Liver (tissue), 9 donors: ENCODE results near the gene PBOV1. TPM values are rescaled to one million over a fixed set of nuclear protein-coding genes. Genes with fewer than 3 reads are reported as not detected.

Source experiments
- DNase-seq: peaks from one replicate; pipeline ENCODE4 v3.0.0-alpha.2; 2017; ENCODE audit warnings: low spot score
- H3K27ac ChIP-seq, 2 donors: one replicate each; pipeline ENCODE4 v1.7.0; 2013; ENCODE audit warnings: inconsistent platforms in 2 of 2, low read length in 2 of 2, control low read depth in 1 of 2, low read depth in 1 of 2, mild to moderate bottlenecking in 1 of 2
- H3K27me3 ChIP-seq, 4 donors: one replicate each; pipeline versions ENCODE4 v1.6.1 to v1.7.0; 2013; ENCODE audit warnings: low read length in 3 of 4, inconsistent platforms in 1 of 4, mild to moderate bottlenecking in 1 of 4, moderate library complexity in 1 of 4; ENCODE audit not compliant: control insufficient read depth in 4 of 4, insufficient read depth in 4 of 4
- H3K36me3 ChIP-seq, 4 donors: one replicate each; pipeline versions ENCODE4 v1.6.1 to v1.7.0; 2013; ENCODE audit warnings: low read length in 3 of 4, mild to moderate bottlenecking in 3 of 4, low read depth in 1 of 4, moderate library complexity in 1 of 4; ENCODE audit not compliant: control insufficient read depth in 4 of 4, insufficient read depth in 3 of 4
- H3K4me1 ChIP-seq, 4 donors: one replicate each; pipeline versions ENCODE4 v1.6.1 to v1.7.0; 2013; ENCODE audit warnings: low read length in 3 of 4, mild to moderate bottlenecking in 3 of 4, moderate library complexity in 1 of 4; ENCODE audit not compliant: control insufficient read depth in 4 of 4, insufficient read depth in 4 of 4
- H3K4me3 ChIP-seq, 3 donors: one replicate each; pipeline versions ENCODE4 v1.6.1 to v1.7.0; 2013; ENCODE audit warnings: low read length in 3 of 3, control low read depth in 1 of 3, low read depth in 1 of 3, mild to moderate bottlenecking in 1 of 3
- H3K9ac ChIP-seq, 2 donors: one replicate each; pipeline ENCODE4 v1.7.0; 2013; ENCODE audit warnings: low read length in 2 of 2, mild to moderate bottlenecking in 2 of 2, moderate library complexity in 2 of 2, control low read depth in 1 of 2, low read depth in 1 of 2
- H3K9me3 ChIP-seq, 4 donors: one replicate each; pipeline versions ENCODE4 v1.6.1 to v1.7.0; 2013; ENCODE audit warnings: low read length in 3 of 4; ENCODE audit not compliant: control insufficient read depth in 4 of 4
- EGR1 ChIP-seq, 2 donors: IDR thresholded peaks; 2 replicates each; pipeline ENCODE4 v1.6.1; 2016 to 2018; ENCODE audit warnings: antibody characterized with exemption in 2 of 2, low read depth in 2 of 2
- FOXA1 ChIP-seq: IDR thresholded peaks from 2 replicates; pipeline ENCODE4 v1.6.1; 2016; ENCODE audit warnings: antibody characterized with exemption
- GABPA ChIP-seq, 2 donors: IDR thresholded peaks in 1 of 2; conservative IDR thresholded peaks in 1 of 2; 2 replicates each; pipeline ENCODE4 v1.6.1; 2016; ENCODE audit warnings: antibody characterized with exemption in 2 of 2, mild to moderate bottlenecking in 1 of 2, moderate library complexity in 1 of 2
- HNF4A ChIP-seq, 2 donors: conservative IDR thresholded peaks; 2 replicates each; pipeline ENCODE4 v1.6.1; 2016; ENCODE audit warnings: antibody characterized with exemption in 2 of 2, mild to moderate bottlenecking in 2 of 2
- HNF4G ChIP-seq: IDR thresholded peaks from 2 replicates; pipeline ENCODE4 v1.6.1; 2016; ENCODE audit warnings: antibody characterized with exemption
- JUND ChIP-seq, 2 donors: IDR thresholded peaks; 2 replicates each; pipeline ENCODE4 v1.6.1; 2016; ENCODE audit warnings: antibody characterized with exemption in 2 of 2
- NR2F2 ChIP-seq: IDR thresholded peaks from 2 replicates; pipeline ENCODE4 v1.6.1; 2016; ENCODE audit warnings: antibody characterized with exemption
- RAD21 ChIP-seq, 2 donors: IDR thresholded peaks; 2 replicates each; pipeline ENCODE4 v1.6.1; 2016; ENCODE audit warnings: antibody characterized with exemption in 2 of 2, mild to moderate bottlenecking in 2 of 2
- SP1 ChIP-seq: IDR thresholded peaks from 2 replicates; pipeline ENCODE4 v1.6.1; 2018; ENCODE audit warnings: antibody characterized with exemption, mild to moderate bottlenecking
- TAF1 ChIP-seq: conservative IDR thresholded peaks from 2 replicates; pipeline ENCODE4 v1.6.1; 2016; ENCODE audit warnings: antibody characterized with exemption, mild to moderate bottlenecking
- YY1 ChIP-seq: IDR thresholded peaks from 2 replicates; pipeline ENCODE4 v1.6.1; 2016; ENCODE audit warnings: antibody characterized with exemption, mild to moderate bottlenecking
- ZBTB33 ChIP-seq: IDR thresholded peaks from 2 replicates; pipeline ENCODE4 v1.6.1; 2016; ENCODE audit warnings: antibody characterized with exemption
- WGBS: extraction: QIAGEN DNeasy Blood & Tissue Kit; methylation state at CpG from one replicate; pipeline ENCODE4 v1.1.7; 2013; 5-methylcytosine and 5-hydroxymethylcytosine counted together
- polyA plus RNA-seq, 2 donors: library from polyadenylated mRNA; stranded (reverse) in 1 of 2; unstranded in 1 of 2; fragments of 200-250 nt in 1 of 2; fragments of >200 nt in 1 of 2; fragmentation: Nextera tagmentation in 1 of 2; extraction: Ambion mirVana in 1 of 2; gene quantifications; one replicate each; pipeline versions ENCODE4 v1.2.1 to v1.2.3, GENCODE V29; 2013 to 2015
- total RNA-seq, 2 donors: library from RNA; depleted of rRNA; stranded (reverse); fragments of >200 nt; gene quantifications; one replicate each; pipeline ENCODE4 v1.2.3, GENCODE V29; 2014
- TF ChIP-seq, protein P1 (sequence below): IDR thresholded peaks from 2 replicates; pipeline ENCODE4 v1.6.1; 2016; ENCODE audit warnings: antibody characterized with exemption
- TF ChIP-seq, protein P2 (sequence below): IDR thresholded peaks from 2 replicates; pipeline ENCODE4 v1.6.1; 2016; ENCODE audit warnings: antibody characterized with exemption
- TF ChIP-seq, protein P3 (sequence below): IDR thresholded peaks from 2 replicates; pipeline ENCODE4 v1.6.1; 2016; ENCODE audit warnings: antibody characterized with exemption, mild to moderate bottlenecking
- donor health status: healthy.
- donor health status: healthy.
- donor health status: healthy.
- donor health status: healthy.
- donor health status: healthy.

PBOV1 gene
- total and polyA plus RNA-seq, 4 donors = not detected

DNA sequence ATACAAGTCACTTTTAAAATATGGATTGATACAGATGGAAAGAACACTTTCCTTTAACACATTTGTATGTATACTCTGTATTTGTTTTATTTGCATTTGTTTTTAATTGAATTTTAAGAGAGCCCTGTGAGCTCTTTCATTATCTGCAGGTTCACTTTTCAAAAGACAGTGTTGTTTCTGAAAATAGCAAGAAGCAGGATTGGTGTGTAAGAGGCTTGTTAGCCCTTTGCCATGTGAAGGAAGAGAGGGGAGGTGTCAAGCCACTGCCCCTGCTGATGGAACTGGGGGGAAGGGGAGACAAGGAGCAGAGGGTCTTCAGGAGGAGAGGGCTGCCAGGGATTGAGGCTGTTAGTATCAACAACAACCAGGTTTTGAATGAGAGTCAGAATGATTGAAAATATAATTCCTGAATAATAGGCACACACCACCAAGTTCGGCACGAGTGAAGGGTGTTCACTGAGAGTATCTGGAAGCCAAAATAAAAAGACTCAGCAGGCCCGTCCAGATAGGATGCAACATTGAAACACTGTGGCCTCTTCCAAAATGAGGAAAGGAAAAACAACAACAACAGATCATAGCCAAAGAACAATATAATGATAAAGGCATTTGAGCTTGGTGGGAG, 12.6 kb upstream of the PBOV1 start:
- Histone ChIP-seq H3K4me3 (no peak overlapping the region), H3K4me1 (peaks cover 0 to 4% (median 0%) of the 10 kb centered on the region in 4 donors), H3K36me3 (no peaks in the 10 kb centered on the region), H3K9me3 (no peaks in the 10 kb centered on the region), H3K9ac (no peak overlapping the region), H3K27ac (no peak overlapping the region), H3K27me3 (no peaks in the 10 kb centered on the region)
- 83% methylated on average over 3 of the region's 3 CpGs for WGBS
- no peak for DNase-seq
- no peak for TF ChIP-seq HNF4G
- TF ChIP-seq EGR1 (IDR thresholded peaks at IDR 0.05; ENCODE audit: low read depth in 2 of 2) = no peak
- TF ChIP-seq, protein P1, sequence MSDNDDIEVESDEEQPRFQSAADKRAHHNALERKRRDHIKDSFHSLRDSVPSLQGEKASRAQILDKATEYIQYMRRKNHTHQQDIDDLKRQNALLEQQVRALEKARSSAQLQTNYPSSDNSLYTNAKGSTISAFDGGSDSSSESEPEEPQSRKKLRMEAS = no peak
- no peak for TF ChIP-seq NR2F2
- TF ChIP-seq JUND (IDR thresholded peaks at IDR 0.05) = no peak
- no peak for TF ChIP-seq GABPA (IDR thresholded peaks at IDR 0.05 in 1 of 2, conservative IDR thresholded peaks at IDR 0.05 in 1 of 2)
- no peak for TF ChIP-seq TAF1
- TF ChIP-seq, protein P2, sequence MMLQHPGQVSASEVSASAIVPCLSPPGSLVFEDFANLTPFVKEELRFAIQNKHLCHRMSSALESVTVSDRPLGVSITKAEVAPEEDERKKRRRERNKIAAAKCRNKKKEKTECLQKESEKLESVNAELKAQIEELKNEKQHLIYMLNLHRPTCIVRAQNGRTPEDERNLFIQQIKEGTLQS = no peak
- TF ChIP-seq, protein P3, sequence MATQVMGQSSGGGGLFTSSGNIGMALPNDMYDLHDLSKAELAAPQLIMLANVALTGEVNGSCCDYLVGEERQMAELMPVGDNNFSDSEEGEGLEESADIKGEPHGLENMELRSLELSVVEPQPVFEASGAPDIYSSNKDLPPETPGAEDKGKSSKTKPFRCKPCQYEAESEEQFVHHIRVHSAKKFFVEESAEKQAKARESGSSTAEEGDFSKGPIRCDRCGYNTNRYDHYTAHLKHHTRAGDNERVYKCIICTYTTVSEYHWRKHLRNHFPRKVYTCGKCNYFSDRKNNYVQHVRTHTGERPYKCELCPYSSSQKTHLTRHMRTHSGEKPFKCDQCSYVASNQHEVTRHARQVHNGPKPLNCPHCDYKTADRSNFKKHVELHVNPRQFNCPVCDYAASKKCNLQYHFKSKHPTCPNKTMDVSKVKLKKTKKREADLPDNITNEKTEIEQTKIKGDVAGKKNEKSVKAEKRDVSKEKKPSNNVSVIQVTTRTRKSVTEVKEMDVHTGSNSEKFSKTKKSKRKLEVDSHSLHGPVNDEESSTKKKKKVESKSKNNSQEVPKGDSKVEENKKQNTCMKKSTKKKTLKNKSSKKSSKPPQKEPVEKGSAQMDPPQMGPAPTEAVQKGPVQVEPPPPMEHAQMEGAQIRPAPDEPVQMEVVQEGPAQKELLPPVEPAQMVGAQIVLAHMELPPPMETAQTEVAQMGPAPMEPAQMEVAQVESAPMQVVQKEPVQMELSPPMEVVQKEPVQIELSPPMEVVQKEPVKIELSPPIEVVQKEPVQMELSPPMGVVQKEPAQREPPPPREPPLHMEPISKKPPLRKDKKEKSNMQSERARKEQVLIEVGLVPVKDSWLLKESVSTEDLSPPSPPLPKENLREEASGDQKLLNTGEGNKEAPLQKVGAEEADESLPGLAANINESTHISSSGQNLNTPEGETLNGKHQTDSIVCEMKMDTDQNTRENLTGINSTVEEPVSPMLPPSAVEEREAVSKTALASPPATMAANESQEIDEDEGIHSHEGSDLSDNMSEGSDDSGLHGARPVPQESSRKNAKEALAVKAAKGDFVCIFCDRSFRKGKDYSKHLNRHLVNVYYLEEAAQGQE = no peak
- no peak for TF ChIP-seq HNF4A (conservative IDR thresholded peaks at IDR 0.05)
- no peak for TF ChIP-seq RAD21 (IDR thresholded peaks at IDR 0.05)
- no peak for TF ChIP-seq ZBTB33
- no peak for TF ChIP-seq FOXA1

- H3K9ac ChIP-seq = no peak overlapping the region
- no peak for TF ChIP-seq HNF4G
- TF ChIP-seq, protein P1 = no peak
- no peak for TF ChIP-seq ZBTB33
- TF ChIP-seq SP1 = no peak
- TF ChIP-seq YY1 = no peak
- no peak for TF ChIP-seq TAF1
- TF ChIP-seq NR2F2 = no peak
- TF ChIP-seq, protein P3 = no peak
- no peaks in the 10 kb centered on the region for H3K9me3 ChIP-seq
- H3K36me3 ChIP-seq = no peaks in the 10 kb centered on the region
- H3K27me3 ChIP-seq = no peaks in the 10 kb centered on the region
- H3K27ac ChIP-seq = no peak overlapping the region
- no peak overlapping the region for H3K4me3 ChIP-seq
- DNase-seq = no peak
- H3K4me1 ChIP-seq = peaks cover 0 to 4% (median 0%) of the 10 kb centered on the region in 4 donors
Observed at GRCh38 chr6:138230221-138230620, 11.9 kb upstream of the PBOV1 start.
